Fibroblast of upper back skin (primary cell): Measurements from ENCODE around the gene CDKAL1.
A peak's percentile ranks its signal among the peaks of the same experiment; 100 is the strongest.

Source experiments
- DNase-seq: peaks from one replicate; pipeline ENCODE4 v3.0.0-alpha.2; 2013

CDKAL1 gene

DNA sequence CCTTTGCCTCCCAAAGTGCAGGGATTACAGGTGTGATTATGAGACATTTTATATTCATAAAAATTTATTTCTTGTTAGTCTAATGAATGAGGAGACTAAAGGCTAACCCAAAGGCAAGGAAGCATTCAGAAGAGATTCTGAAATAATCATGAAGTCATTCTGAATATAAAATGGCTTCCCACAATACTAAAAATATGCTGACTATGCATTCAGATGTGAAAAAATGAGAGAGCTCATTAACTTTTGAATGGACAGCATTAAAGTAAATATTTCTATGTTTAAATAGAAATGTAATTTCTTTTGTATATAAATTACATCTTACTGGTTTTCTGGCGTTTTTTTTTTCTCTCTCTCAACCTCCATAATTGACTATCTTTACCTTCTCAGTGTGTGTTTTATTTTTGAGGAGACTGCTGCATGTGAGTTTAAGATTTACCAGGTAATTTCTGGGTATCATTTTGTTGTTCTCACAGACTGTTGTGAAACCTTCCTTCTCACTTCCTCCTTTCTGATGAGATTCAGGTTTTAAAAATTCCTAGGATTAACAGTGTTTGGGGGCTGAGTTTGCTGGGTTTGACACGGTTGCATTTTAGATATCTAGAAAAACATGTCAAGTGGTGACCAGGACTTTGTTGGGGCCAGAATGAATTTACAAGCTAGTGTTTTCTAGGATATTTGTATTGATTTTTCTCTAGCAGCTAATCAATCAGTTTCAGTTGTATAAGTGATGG is 316.6 kb downstream of the CDKAL1 start:
- no peak for DNase-seq

DNA sequence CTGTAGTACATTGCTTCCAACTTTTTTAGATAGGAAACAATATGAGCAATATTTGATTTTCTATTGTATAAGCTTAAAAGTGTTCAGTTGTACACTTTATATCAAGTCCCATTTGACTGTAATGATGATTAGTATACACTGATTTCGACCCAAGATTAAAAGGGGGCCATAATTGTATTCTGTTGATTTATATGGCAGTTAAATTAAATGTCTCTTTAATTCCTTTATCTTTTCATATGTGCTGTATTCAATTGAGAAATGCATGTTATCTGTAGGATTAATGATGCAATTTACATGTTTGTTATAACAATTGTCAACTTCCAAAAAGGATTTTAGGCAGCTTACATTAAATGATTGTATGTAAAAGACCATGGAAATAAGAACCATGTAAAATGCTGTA is 317.5 kb downstream of the CDKAL1 start:
- no peak for DNase-seq

DNA sequence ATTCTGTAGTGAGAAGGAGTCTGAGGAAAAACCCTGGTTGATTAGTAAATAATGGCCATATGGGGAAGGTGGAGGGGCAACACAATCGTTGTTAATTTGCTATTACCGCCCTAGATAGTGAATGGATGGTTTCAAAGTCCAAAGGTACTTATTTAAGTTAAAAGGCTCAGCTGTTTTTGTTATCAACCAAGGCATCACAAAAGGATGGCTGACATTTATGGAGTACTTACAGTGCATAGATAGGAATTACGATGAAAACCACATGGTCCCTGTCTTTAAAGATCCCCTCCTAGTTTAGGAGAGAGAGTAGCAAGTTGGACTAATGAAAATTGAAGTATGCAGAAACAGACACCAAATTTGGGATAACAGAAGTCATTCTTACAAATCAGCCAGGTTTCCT is 319.6 kb downstream of the CDKAL1 start:
- DNase-seq = no peak

DNA sequence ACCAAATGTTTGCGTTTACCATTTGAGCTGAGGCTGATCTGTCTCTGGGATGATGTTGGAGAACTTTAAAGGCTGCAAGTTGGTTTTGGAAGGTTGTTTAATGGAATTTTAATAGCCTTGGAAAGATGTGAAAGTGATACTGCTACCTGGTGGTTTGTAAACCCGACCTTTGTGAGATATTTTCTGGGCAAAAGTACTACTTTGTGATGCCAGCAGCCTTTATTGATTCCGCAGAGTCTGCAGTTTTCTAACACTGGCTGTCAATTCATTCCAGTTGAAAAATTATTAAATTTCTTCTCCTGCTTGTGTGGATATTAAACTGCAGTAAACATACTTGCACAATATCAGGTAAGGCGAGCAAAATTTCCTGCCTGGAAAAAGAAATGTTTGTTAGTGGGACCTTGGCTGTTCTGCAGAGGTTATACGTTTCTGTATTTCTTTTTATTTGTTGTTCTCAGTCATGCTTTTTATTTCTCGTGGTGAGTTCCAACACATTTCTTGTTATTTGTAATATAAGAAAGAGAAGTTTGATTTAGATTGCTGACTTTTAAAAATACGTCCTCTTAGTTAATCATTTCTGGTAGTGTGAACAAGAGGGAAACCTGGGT is 322.5 kb downstream of the CDKAL1 start:
- DNase-seq = no peak

DNA sequence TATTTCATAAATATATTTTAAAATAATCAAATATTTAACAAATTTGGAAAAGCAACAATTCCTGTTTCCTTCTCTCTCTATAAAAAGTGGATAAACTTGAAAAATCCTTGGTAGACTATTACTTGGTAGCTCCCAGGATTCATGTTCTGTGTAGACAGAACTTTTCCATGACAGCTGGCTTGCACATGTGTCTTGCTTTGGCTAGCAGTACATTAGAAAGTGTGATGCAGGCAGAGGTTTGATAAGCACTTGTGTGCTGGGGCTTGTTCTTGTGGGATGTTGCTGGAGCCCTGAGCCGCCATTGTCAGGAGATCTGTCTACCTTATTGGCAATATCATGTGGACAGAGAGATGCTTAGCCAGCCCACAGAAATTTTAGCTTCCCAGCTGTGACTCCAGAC is 327.2 kb downstream of the CDKAL1 start:
- no peak for DNase-seq

DNA sequence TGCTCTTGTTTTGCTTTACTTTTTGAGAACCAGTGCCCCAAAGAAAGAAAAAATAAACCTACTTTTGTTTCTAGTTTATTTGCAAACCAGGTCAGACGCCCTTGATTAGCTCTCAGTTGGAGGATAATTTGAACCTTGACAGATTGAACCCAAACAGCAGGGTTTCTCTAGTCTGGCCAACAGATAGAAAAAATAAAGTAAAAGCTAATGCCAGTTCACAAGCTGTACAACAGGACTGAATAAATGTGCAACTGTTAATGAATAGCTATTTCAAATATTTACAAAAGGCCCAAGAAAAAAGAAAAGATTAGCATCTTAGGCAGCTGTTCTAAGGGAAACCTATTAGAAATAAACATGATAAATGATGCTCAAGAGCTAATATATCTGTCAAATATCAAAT is 331.8 kb downstream of the CDKAL1 start:
- DNase-seq = no peak

DNA sequence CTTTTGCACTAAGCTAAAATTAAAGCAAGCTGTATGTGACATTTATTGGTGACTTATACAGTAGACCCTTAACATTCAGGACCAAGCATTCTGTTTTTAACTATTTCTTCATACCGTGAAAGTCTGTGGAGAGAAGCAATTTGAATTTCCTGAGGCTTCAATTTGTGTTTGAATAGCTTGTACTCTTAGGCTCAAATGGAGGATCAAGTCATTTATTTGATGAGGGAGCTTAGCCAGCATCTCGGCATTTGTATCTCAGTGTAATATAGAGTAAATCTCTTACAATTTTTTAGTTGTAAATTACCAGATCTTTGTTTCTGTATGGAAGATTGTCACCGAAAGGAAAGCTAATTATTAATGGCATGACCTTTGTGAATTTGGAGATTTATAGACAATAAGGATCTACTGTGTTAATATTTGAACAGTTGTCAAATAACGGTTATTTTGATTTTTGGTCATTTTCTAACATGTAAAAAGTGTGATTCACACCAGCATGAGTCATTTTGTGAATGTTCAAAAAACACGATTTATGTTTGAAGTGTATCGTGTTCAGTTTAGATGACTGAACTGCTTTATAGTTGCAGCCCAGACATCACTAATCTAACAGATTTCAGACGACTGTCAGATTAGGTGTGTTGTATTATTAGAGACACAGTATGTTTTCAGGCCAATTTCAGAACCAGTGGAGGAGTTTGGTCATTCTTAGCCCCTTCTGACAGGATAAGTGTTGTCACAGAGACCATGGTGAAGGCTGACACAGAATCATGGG is 332.9 kb downstream of the CDKAL1 start:
- DNase-seq = peak; percentile 23

DNA sequence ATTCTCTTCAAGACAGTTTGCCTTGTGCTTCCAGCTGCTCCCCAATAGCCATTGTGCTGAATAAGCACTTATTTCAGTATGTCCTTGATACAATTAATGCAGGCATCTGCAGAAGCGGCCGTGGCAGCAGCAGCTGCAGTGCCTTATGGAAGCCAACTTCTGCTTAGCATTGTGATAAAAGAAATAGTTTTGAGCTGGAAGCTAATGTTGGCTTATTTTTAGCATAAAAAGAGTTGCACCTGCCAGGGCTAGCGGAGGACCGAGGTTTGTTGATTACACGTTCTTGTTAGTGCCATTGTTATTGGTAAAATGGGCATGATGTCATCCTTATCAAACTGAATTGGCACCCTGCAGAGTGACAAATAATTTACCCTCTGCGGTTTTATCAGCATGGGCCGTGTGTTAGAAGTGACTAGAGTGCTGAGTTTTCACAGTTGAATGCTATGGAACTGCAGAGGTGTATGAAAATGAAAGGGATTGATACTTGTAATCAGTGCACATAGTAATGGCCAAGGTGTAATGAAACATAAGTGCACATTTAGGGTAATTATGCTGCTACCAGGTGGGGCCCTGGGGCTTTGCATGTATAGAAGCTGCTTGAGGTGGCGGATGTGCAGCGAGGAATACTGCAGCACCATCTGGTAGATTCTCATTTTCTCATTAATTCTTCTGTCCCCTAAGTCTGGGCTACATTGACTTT is 334.3 kb downstream of the CDKAL1 start:
- no peak for DNase-seq

DNA sequence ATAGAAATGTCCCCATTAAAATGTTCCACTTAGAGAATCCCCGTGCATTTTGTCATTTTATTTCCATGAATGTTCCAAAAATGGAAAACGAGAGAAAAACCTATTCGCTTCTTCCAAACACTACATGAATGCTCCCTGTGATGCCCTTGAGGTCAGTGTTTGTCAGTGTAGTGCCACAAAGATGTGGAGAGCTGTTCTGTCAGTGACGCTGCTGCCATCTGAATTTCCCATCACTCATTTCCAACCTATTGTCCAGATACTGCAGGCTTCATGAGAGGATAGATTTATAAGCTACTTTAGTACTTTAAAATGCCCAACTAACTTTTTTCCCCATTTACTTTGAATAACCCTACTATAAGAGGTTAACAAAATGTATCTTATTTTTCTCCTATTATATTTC is 335.8 kb downstream of the CDKAL1 start:
- no peak for DNase-seq

DNA sequence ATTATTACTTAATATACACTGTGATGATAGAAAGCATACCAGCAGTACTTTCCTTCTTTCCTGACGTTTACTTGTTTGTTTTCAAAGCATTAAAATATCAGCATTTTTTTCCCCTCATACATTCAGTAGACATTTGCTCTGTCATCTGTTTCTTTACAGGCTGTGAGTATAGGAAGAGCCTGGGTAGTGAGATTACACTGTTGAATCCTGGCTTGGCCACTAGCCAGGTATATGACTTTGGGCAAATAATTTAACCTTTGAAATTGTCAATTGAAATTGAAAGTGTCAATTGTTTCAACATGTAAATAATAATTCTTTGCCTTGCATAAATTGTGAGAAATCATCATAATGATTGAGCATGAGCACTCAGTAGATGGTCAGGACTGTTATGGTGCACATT is 336.2 kb downstream of the CDKAL1 start:
- DNase-seq = no peak

DNA sequence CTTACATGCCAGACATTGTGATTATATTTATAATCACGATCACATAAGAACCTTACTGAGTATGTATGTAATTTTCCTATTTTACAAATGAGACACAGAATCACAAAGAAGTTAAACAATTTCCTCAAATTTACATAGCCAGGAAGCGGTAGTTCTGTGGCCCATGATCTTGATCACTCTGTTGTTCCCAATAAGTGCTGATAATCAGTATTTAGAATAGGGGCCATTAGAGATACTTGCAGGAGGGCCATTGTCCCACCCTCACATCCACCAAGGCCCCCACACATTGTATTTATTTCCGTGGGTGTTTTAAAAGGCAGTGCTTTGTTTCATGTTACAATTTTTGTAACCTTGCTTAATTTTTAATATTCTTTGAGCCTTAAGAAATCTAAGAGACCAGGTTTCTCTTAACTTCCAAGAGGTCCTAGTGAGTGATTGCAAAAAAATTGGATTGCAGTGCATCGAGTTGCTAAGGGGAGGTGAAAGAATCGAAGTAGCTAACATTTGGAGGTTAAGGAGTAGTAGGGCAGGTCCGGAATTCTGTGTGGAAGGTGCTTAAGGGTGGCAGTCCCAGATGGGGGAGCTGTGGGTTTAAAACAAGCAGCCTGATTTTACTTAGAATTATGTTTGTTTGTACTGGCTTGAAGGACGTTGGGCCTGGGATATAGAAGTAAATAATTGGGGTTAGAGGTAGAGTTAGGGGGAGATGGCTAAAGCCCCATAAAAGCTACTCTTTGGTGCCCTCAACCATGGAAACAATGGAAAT is 339.4 kb downstream of the CDKAL1 start:
- no peak for DNase-seq

DNA sequence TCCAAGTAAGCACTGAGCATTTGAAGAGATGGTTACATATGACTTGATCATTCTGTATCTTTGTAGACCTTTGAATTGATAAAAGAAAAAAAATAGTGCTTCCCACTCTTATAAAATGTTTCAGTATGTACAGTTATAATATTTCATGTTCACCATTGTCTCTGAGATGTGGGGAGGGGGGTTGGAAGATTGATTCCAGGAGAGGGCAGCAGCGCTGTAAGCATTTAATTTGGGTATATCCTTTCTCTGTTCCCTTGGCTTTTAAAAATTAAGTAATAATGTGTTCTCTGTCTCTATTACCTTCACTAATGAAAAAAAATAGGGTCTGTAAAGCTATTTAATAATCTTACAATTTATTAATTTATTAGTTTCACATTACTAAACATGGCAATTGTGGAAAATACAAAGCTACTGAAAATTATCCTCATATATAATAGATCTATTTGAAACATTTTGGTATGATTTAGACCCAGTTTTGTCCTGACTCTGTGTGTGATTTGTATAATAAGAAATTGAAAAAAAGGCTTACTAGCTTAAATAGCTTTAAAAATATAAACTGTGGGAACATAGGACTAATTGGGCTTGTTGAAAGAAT is 341.2 kb downstream of the CDKAL1 start:
- DNase-seq = peak; percentile 46

DNA sequence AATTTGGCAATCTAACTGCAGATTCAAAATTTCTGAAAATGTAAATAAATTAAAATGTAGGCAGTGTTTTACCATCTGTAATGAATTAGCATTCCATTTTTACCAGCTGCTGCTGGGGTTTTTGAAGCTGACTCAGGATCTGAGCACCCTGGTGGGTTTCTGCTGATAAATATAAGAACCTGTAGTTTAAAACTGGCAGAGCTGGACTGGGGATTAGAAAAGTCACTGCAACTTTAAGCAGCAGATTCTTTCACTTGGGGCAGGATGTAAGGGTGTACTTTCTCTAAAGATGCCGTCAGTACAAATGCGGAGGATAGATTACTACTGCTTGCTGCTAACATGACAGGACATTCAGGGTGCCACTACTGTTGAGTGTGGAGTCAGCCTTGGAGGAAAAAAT is 341.8 kb downstream of the CDKAL1 start:
- DNase-seq = peak; percentile 91

DNA sequence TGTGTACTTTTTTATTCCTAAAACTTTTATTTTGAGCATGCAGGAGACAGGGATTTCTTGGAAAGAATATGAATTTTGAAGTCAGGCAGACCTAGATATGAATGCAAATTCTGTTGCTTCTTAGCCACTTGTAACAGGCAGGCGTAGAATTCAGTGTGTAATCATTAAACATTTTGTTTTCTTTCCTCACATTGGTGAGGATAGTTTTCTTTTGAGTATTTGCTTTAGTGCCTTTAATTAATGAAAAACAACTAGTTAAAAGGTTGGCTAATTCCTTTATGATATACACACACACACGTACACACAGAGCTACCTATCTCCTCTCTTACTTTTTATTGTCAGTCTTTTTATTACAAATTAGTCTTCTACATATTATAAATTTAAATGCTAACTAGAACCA is 342.3 kb downstream of the CDKAL1 start:
- DNase-seq = no peak

DNA sequence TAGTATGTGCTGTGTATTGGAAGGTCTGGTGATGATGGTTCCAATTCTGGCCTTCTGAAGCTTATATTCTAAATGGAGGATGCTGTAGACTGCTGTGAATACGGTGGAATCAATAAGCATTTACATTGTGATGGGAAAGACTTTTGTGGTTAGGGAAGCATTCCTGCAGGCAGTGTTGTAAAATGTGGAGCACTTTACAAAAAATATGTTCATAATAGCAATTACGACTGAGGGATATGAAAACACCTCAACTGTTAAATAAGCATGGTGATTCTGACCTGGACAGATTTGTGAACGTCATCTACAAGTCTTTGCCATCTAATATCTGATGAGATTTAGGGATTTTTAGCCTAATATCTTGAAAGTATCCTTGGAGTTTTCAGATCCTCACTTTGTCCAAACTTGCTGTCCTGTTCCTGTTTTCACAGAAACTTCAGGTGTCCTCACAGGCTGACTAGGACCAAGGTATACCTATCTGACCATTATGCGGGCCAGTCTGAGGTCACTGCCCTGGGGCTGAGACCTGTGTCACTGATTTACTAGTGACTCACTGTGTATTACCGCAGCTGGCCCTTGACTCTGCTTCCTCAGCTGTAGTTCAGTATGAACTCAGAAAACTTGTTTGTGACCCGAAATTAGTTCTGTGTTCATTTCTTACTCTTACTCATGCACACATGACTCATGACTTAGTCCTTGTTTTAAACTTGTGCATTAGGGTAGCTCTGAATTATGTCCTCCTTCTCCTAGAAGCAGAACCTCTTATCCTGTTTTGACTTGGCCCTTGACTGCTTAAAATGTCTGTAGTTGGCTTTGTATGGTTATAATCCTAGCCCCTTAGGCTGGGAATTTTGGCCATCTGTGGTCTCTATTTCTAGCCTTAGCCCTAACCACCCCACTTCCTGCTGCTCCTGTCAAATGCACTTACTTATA is 343.0 kb downstream of the CDKAL1 start:
- DNase-seq = peak; percentile 89

DNA sequence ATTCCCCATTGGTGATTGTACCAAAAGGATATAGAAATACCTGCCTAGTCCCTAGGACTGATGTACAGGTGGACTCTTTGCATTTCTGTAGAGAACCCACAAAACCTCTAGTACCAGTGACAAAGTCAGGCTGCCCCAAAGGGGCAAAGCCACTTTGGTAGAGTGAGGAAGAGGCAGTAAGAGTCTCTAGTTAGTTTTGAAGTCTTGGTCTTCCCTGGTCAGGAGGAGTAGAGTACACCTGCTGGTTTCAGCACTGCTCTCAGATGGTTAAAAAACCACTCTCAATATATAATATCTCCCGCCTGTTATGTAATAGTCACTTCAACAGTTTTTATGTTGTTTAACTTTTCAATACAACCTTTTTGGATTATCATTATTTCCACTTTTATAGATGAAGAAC is 344.9 kb downstream of the CDKAL1 start:
- DNase-seq = no peak

DNA sequence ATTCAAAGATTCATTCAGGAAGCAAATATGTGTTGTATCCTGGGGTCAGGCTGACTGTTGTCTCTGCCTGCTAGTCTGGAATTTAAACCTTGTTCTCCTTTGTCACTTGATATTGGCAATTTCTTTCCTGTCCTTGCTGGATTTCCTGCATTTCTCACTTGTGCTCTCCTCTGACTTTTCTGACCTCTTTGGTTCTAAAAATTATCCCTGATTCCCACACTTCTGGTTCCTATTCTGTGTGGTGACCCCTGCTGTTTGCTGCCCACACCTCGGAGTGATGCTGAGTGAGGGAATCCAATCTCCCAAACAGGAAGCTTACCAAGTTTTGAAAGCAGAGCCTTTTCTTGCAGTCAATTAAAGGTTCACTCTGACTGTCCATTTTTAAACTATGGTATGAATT is 345.3 kb downstream of the CDKAL1 start:
- DNase-seq = no peak

DNA sequence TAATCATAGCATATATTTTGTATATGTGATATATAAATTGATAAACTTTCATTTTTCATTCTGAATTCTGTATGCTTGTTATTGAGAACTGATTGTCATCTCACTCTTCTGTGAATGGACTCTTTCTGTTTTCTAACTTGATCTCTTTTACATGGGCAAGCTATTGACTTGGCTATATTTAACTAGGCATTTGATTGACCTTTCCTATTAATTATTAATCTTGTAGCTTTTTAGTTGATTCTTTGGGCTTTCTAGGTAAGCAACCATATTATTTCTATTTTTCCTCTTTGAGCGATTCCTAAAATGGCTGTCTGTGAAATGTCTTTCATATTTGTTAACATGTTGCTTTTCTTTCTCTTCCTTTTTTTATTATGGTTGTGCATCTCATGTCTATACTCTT is 347.1 kb downstream of the CDKAL1 start:
- no peak for DNase-seq

DNA sequence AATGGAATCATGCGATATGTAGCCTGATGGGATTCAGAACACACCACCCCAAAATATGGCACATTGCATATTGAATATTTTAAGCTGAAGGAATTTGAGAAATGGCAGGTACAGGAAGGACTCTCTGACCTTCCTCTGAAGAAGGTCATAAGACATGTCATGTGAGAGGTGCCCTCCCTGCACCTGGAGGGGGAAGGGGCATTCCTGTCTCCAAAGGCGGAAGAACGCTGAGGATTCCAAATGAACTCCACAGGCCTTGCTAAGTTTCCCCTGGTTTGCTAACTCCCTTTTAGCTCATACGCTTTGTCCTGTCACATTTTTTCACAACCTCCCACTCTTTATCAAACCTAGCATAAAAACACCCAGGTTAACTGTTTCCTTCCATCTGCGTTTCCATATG is 347.8 kb downstream of the CDKAL1 start:
- no peak for DNase-seq

DNA sequence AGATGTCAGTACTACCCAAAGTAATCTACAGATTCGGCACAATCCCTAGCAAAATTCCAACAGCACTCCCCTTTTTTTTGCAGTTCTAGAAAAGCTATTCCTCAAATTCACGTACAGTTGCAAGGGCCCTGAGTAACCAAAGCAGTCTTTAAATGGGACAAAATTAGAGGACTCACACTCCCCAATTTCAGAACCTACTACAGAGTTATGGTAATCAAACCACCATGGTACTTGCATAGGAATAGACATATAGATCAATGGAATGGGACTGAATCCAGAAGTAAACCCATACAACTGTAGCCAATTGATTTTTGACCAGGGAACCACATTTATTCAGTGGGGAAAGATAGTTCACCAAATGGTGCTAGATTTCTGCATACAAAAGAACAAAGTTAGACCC is 350.8 kb downstream of the CDKAL1 start:
- DNase-seq = no peak

DNA sequence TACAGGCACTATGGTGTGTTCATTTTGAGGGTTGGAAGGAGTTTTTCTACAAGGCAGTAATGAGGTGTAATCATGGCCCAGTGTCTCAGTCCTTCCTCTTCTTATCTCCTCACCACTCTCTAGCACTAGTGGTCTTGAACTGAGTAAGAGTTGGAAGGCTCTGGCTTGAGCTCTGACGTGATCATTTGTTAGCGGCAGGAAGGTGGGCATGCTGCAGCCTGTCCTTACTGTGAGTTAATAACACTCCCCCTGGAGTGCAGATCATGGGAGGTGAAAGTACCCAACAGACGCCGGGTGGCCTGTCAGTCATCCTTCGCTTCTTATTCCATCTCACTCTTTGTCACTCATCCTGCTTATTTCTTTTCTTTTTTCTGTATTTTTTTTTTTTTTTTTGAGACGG is 356.9 kb downstream of the CDKAL1 start:
- DNase-seq = no peak
